HepG2 (cell line): ENCODE measurements around the gene UPK1A. TPM values are rescaled to one million over a fixed set of nuclear protein-coding genes. Genes with fewer than 3 reads are reported as not detected.

ENCODE experiments used
- AKAP8 ChIP-seq: sonication (generic); formaldehyde crosslinking; IDR thresholded peaks from 2 replicates; pipeline ENCODE4 v1.5.1; 2020; ENCODE audit warnings: mild to moderate bottlenecking, missing genetic modification reagents
- ARHGAP35 ChIP-seq: sonication (generic); formaldehyde crosslinking; IDR thresholded peaks from 2 replicates; pipeline ENCODE4 v1.9.0; 2022; ENCODE audit warnings: mild to moderate bottlenecking, inconsistent platforms, moderate library complexity, missing genetic modification reagents, borderline replicate concordance
- CTCF ChIP-seq: sonication (generic); formaldehyde crosslinking; IDR thresholded peaks from 2 replicates; pipeline ENCODE4 v1.5.0; 2020; ENCODE audit warnings: mild to moderate bottlenecking, missing genetic modification reagents, moderate library complexity
- GABPA ChIP-seq, 2 experiments: IDR thresholded peaks; 2 replicates each; pipeline ENCODE4 v1.6.1; 2011 to 2016; ENCODE audit warnings: low read depth in 2 of 2, low read length in 1 of 2, missing biosample characterization in 1 of 2, missing genetic modification characterization in 1 of 2
- GATAD2A ChIP-seq: IDR thresholded peaks from 2 replicates; pipeline ENCODE4 v1.6.1; 2016
- GLI4 ChIP-seq: sonication (generic); formaldehyde crosslinking; IDR thresholded peaks from 2 replicates; pipeline ENCODE4 v1.5.1; 2020; ENCODE audit warnings: missing genetic modification reagents, mild to moderate bottlenecking, moderate library complexity, borderline replicate concordance
- HOXA3 ChIP-seq: sonication (generic); formaldehyde crosslinking; IDR thresholded peaks from 2 replicates; pipeline ENCODE4 v1.5.0; 2020; ENCODE audit warnings: missing genetic modification reagents
- HOXA9 ChIP-seq: sonication (generic); formaldehyde crosslinking; IDR thresholded peaks from 2 replicates; pipeline ENCODE4 v1.8.1; 2022; ENCODE audit warnings: missing genetic modification reagents, mild to moderate bottlenecking, moderate library complexity, borderline replicate concordance
- NBN ChIP-seq: fragments of 450-650 bp; conservative IDR thresholded peaks from 2 replicates; pipeline ENCODE4 v1.6.1; 2017
- PBX2 ChIP-seq: IDR thresholded peaks from 2 replicates; pipeline ENCODE4 v1.6.1; 2016; ENCODE audit warnings: control low read depth
- SMAD9 ChIP-seq: sonication (generic); formaldehyde crosslinking; IDR thresholded peaks from 2 replicates; pipeline ENCODE4 v1.5.1; 2020; ENCODE audit warnings: mild to moderate bottlenecking, missing genetic modification reagents
- TRIM24 ChIP-seq: sonication (generic); formaldehyde crosslinking; IDR thresholded peaks from 2 replicates; pipeline ENCODE4 v1.8.0; 2022; ENCODE audit warnings: mild to moderate bottlenecking, missing genetic modification reagents
- ZBTB3 ChIP-seq: sonication (generic); formaldehyde crosslinking; IDR thresholded peaks from 2 replicates; pipeline ENCODE4 v1.4.0; 2020; ENCODE audit warnings: low read depth, mild to moderate bottlenecking, moderate library complexity, missing genetic modification reagents, borderline replicate concordance
- ZFAT ChIP-seq: sonication (generic); formaldehyde crosslinking; conservative IDR thresholded peaks from 2 replicates; pipeline ENCODE4 v1.8.1; 2023; ENCODE audit warnings: missing genetic modification reagents, inconsistent platforms
- ZFX ChIP-seq: sonication (generic); formaldehyde crosslinking; IDR thresholded peaks from 2 replicates; pipeline ENCODE4 v1.4.0; 2020; ENCODE audit warnings: mild to moderate bottlenecking, low read depth, missing genetic modification reagents, moderate library complexity
- ZNF562 ChIP-seq: sonication (generic); formaldehyde crosslinking; IDR thresholded peaks from 2 replicates; pipeline ENCODE4 v1.8.0; 2022; ENCODE audit warnings: missing genetic modification reagents, borderline replicate concordance
- ZNF780A ChIP-seq: sonication (generic); formaldehyde crosslinking; IDR thresholded peaks from 2 replicates; pipeline ENCODE4 v1.8.0; 2022; ENCODE audit warnings: mild to moderate bottlenecking, missing genetic modification reagents, moderate library complexity
- polyA plus RNA-seq, 8 experiments: library from polyadenylated mRNA; depleted of rRNA in 3 of 8; stranded (reverse) in 7 of 8; unstranded in 1 of 8; fragments of >200 nt; fragmentation: Illumina TruSeq in 4 of 8; extraction: Trizol in 4 of 8; gene quantifications; 2 replicates each; pipeline versions ENCODE4 v1.2.1 to v1.2.3, GENCODE V29; 2011 to 2016; ENCODE audit warnings: low read depth in 4 of 8, missing spikeins in 1 of 8, mixed read lengths in 1 of 8; ENCODE audit not compliant: insufficient read depth in 1 of 8
- total RNA-seq, 5 experiments: library from RNA; depleted of rRNA; stranded (reverse); fragments of >200 nt; fragmentation: Illumina TruSeq; extraction: Trizol; gene quantifications; 2 replicates each; pipeline ENCODE4 v1.2.3, GENCODE V29; 2016; ENCODE audit warnings: low read depth in 1 of 5
- TF ChIP-seq, protein P1 (sequence below): sonication (generic); formaldehyde crosslinking; IDR thresholded peaks from 2 replicates; pipeline ENCODE4 v1.4.0; 2020; ENCODE audit warnings: missing genetic modification reagents

The UPK1A gene
- total and polyA plus RNA-seq, 2 of the 13 experiments (the other 11 are each of a cell fraction or from before 2014, with no cell fraction given): 2.9 TPM; not detected in 1

DNA sequence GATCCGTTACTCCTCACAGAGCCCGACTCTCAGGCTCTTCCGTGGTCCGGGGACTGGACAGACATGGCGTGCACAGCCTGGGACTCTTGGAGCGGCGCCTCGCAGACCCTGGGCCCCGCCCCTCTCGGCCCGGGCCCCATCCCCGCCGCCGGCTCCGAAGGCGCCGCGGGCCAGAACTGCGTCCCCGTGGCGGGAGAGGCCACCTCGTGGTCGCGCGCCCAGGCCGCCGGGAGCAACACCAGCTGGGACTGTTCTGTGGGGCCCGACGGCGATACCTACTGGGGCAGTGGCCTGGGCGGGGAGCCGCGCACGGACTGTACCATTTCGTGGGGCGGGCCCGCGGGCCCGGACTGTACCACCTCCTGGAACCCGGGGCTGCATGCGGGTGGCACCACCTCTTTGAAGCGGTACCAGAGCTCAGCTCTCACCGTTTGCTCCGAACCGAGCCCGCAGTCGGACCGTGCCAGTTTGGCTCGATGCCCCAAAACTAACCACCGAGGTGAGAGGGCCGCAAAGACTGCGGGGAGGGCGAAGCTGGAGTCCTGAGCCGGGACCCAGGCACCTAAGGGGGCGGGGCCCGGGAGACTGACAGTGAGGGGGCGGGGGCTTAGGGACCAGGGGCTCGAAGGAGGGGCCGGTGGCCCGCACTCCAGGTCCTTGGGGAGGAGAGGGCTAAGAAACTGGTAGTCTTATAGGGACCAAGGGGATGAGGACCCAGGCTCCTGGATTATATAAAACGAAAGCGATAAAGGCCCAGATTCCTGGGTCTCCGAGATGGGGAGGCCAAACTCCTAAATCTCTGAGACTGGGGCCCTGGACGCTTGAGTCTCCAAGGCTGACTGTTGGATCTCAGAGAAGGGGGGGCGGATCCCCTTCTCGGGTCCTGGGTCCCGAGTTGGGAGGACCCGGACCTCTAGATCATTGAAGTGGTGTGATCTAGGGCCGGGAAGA lies 22.8 kb upstream of the UPK1A start (continued):
- TF ChIP-seq PBX2 (CRISPR knock-in tag) (peak; percentile 71), ZNF780A (0 out of 2 replicates have a peak, but pooled peaks have one; percentile 47), AKAP8 (CRISPR knock-in tag) (no peak), ZFAT (CRISPR knock-in tag) (no peak), ARHGAP35 (peak; percentile 80), CTCF (CRISPR knock-in tag) (peak; percentile 55), GLI4 (CRISPR knock-in tag) (peak; percentile 65; the same call in 1 of the 2 replicates), NBN (no peak), TRIM24 (no peak), ZNF562 (CRISPR knock-in tag) (no peak), GATAD2A (peak; percentile 15; the same call in 1 of the 2 replicates), ZBTB3 (CRISPR knock-in tag) (0 out of 2 replicates have a peak, but pooled peaks have one; percentile 57), HOXA3 (CRISPR knock-in tag) (peak; percentile 73; the same call in 1 of the 2 replicates), ZFX (CRISPR knock-in tag) (peak; percentile 92), SMAD9 (CRISPR knock-in tag) (0 out of 2 replicates have a peak, but pooled peaks have one; percentile 37), GABPA (IDR thresholded peaks at IDR 0.05; ENCODE audit: low read depth, low read length) (no peak), GABPA (CRISPR knock-in tag; IDR thresholded peaks at IDR 0.05; ENCODE audit: low read depth) (0 out of 2 replicates have a peak, but pooled peaks have one; percentile 29), HOXA9 (peak; percentile 87)
- TF ChIP-seq, protein P1, sequence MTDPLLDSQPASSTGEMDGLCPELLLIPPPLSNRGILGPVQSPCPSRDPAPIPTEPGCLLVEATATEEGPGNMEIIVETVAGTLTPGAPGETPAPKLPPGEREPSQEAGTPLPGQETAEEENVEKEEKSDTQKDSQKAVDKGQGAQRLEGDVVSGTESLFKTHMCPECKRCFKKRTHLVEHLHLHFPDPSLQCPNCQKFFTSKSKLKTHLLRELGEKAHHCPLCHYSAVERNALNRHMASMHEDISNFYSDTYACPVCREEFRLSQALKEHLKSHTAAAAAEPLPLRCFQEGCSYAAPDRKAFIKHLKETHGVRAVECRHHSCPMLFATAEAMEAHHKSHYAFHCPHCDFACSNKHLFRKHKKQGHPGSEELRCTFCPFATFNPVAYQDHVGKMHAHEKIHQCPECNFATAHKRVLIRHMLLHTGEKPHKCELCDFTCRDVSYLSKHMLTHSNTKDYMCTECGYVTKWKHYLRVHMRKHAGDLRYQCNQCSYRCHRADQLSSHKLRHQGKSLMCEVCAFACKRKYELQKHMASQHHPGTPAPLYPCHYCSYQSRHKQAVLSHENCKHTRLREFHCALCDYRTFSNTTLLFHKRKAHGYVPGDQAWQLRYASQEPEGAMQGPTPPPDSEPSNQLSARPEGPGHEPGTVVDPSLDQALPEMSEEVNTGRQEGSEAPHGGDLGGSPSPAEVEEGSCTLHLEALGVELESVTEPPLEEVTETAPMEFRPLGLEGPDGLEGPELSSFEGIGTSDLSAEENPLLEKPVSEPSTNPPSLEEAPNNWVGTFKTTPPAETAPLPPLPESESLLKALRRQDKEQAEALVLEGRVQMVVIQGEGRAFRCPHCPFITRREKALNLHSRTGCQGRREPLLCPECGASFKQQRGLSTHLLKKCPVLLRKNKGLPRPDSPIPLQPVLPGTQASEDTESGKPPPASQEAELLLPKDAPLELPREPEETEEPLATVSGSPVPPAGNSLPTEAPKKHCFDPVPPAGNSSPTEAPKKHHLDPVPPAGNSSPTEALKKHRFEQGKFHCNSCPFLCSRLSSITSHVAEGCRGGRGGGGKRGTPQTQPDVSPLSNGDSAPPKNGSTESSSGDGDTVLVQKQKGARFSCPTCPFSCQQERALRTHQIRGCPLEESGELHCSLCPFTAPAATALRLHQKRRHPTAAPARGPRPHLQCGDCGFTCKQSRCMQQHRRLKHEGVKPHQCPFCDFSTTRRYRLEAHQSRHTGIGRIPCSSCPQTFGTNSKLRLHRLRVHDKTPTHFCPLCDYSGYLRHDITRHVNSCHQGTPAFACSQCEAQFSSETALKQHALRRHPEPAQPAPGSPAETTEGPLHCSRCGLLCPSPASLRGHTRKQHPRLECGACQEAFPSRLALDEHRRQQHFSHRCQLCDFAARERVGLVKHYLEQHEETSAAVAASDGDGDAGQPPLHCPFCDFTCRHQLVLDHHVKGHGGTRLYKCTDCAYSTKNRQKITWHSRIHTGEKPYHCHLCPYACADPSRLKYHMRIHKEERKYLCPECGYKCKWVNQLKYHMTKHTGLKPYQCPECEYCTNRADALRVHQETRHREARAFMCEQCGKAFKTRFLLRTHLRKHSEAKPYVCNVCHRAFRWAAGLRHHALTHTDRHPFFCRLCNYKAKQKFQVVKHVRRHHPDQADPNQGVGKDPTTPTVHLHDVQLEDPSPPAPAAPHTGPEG: 0 out of 2 replicates have a peak, but pooled peaks have one; percentile 52
